Neural cell (in vitro differentiated cells): Measurements from ENCODE around the gene PTPRN2. TPM values are rescaled to one million over a fixed set of nuclear protein-coding genes. Genes with fewer than 3 reads are reported as not detected.

Experiments used
- H2AFZ ChIP-seq: fragments of 200-600, 300-800 bp; sonication (generic), shearing (Covaris generic); 2 replicates; pipeline ENCODE4 v1.6.0; 2014; ENCODE audit warnings: low read depth, mild to moderate bottlenecking, antibody characterized with exemption, low read length, moderate library complexity
- H3F3A ChIP-seq: fragments of 200-600 bp; shearing (Covaris generic); 2 replicates; pipeline ENCODE4 v1.6.1; 2016; ENCODE audit warnings: mild to moderate bottlenecking, moderate library complexity, mixed read lengths, antibody characterized with exemption, low read length; ENCODE audit not compliant: insufficient read depth, poor library complexity, severe bottlenecking
- H3K27ac ChIP-seq: fragments of 200-600, 300-800 bp; sonication (generic), shearing (Covaris generic); 2 replicates; pipeline ENCODE4 v1.5.1; 2014; ENCODE audit warnings: mild to moderate bottlenecking, low read length, moderate library complexity
- H3K27me3 ChIP-seq: fragments of 300-800, 200-600 bp; sonication (generic), shearing (Covaris generic); 2 replicates; pipeline ENCODE4 v1.6.0; 2014; ENCODE audit warnings: mild to moderate bottlenecking, low read depth, low read length, moderate library complexity; ENCODE audit not compliant: insufficient read depth
- H3K36me3 ChIP-seq: fragments of 300-800, 200-600 bp; sonication (generic), shearing (Covaris generic); 2 replicates; pipeline ENCODE4 v1.5.1; 2014; ENCODE audit warnings: mild to moderate bottlenecking, antibody characterized with exemption, low read length, moderate library complexity; ENCODE audit not compliant: insufficient read depth
- H3K4me2 ChIP-seq: fragments of 300-800, 200-600 bp; sonication (generic), shearing (Covaris generic); 2 replicates; pipeline ENCODE4 v1.6.0; 2014; ENCODE audit warnings: mild to moderate bottlenecking, low read length
- H3K4me3 ChIP-seq: fragments of 300-800, 200-600 bp; sonication (generic), shearing (Covaris generic); 2 replicates; pipeline ENCODE4 v1.5.1; 2014; ENCODE audit warnings: mild to moderate bottlenecking, low read length, moderate library complexity
- H3K79me2 ChIP-seq: fragments of 200-600 bp; shearing (Covaris generic); replicated peaks from 2 replicates; pipeline ENCODE4 v1.6.0; 2014; ENCODE audit warnings: mild to moderate bottlenecking, low read length, moderate library complexity; ENCODE audit not compliant: insufficient read depth
- H3K9ac ChIP-seq: fragments of 300-800, 200-600 bp; sonication (generic), shearing (Covaris generic); 2 replicates; pipeline ENCODE4 v1.6.1; 2016; ENCODE audit warnings: mild to moderate bottlenecking, low read length, mixed read lengths
- H3K9me2 ChIP-seq: fragments of 200-600 bp; shearing (Covaris generic); 2 replicates; pipeline ENCODE4 v1.6.1; 2016; ENCODE audit warnings: mild to moderate bottlenecking, low read length, mixed read lengths; ENCODE audit not compliant: insufficient read depth
- H3K9me3 ChIP-seq: fragments of 200-600, 300-800 bp; sonication (generic), shearing (Covaris generic); 2 replicates; pipeline ENCODE4 v1.6.1; 2016; ENCODE audit warnings: mild to moderate bottlenecking, mixed run types, low read length, moderate library complexity, mixed read lengths
- H4K20me1 ChIP-seq: fragments of 200-600 bp; shearing (Covaris generic); 2 replicates; pipeline ENCODE4 v1.6.1; 2016; ENCODE audit warnings: mild to moderate bottlenecking, mixed run types; ENCODE audit not compliant: insufficient read depth
- EP300 ChIP-seq: fragments of 450-650 bp; conservative IDR thresholded peaks from 2 replicates; pipeline ENCODE4 v1.6.1; 2014; ENCODE audit warnings: antibody characterized with exemption, mild to moderate bottlenecking, moderate library complexity; ENCODE audit not compliant: poor library complexity, severe bottlenecking
- EZH2 ChIP-seq: fragments of 200-600, 300-800 bp; shearing (Covaris generic), sonication (generic); IDR thresholded peaks from 2 replicates; pipeline ENCODE4 v1.6.1; 2014; ENCODE audit warnings: antibody characterized with exemption, low read length, borderline replicate concordance, mild to moderate bottlenecking; ENCODE audit not compliant: insufficient read depth, poor library complexity, severe bottlenecking
- MXI1 ChIP-seq: fragments of 450-650 bp; conservative IDR thresholded peaks from 2 replicates; pipeline ENCODE4 v1.6.1; 2014; ENCODE audit warnings: antibody characterized with exemption, mild to moderate bottlenecking; ENCODE audit not compliant: poor library complexity, severe bottlenecking
- POLR2AphosphoS5 ChIP-seq: IDR thresholded peaks from 2 replicates; pipeline ENCODE4 v1.6.1; 2012
- RAD21 ChIP-seq: fragments of 450-650 bp; conservative IDR thresholded peaks from 2 replicates; pipeline ENCODE4 v1.6.1; 2014; ENCODE audit warnings: antibody characterized with exemption, mild to moderate bottlenecking, moderate library complexity
- SMC3 ChIP-seq: fragments of 450-650 bp; conservative IDR thresholded peaks from 2 replicates; pipeline ENCODE4 v1.6.1; 2014; ENCODE audit warnings: antibody characterized with exemption, mild to moderate bottlenecking, moderate library complexity; ENCODE audit not compliant: poor library complexity
- TAF1 ChIP-seq: IDR thresholded peaks from 2 replicates; pipeline ENCODE4 v1.6.1; 2012; ENCODE audit warnings: low read depth
- polyA plus RNA-seq: library from polyadenylated mRNA; depleted of rRNA; stranded (reverse); fragments of >200 nt; gene quantifications from 2 replicates; pipeline ENCODE4 v1.2.3, GENCODE V29; 2014
- TF ChIP-seq, protein P1 (sequence below): IDR thresholded peaks from 2 replicates; pipeline ENCODE4 v1.6.1; 2012; ENCODE audit warnings: borderline replicate concordance
- TF ChIP-seq, protein P2 (sequence below): fragments of 450-650 bp; IDR thresholded peaks from 2 replicates; pipeline ENCODE4 v1.5.1; 2014; ENCODE audit warnings: antibody characterized with exemption, mild to moderate bottlenecking, moderate library complexity; ENCODE audit not compliant: poor library complexity, severe bottlenecking

PTPRN2 gene
- polyA plus RNA-seq, 1 donor from 2014 or later, result 31.0 TPM

DNA sequence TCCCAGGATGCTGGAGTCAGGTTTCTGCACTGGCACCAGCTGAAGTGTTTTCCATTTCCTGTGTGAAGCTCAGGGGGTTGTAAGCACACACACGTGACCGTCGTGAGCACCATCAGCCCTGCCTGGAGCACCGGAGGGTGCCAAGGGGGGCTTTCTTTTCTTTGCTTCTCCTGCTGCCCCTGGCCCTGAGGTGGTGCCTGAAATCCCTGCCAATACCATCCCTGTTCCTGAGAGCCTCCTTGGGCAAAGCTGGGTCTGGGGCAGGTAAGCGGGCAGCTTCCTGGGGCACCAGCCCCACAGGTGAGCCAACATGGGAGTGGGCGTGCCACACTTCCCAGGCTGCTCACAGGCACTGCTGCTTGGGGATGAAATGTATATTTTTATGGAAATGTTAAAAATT is 657.2 kb downstream of the PTPRN2 start:
- Histone ChIP-seq H3K79me2 (no peaks in the 10 kb centered on the region), H3K4me2 (no peak overlapping the region), H3F3A (no peaks in the 10 kb centered on the region), H3K27me3 (no peaks in the 10 kb centered on the region), H3K9me2 (no peaks in the 10 kb centered on the region), H4K20me1 (no peaks in the 10 kb centered on the region), H3K36me3 (no peaks in the 10 kb centered on the region), H2AFZ (no peak overlapping the region), H3K4me3 (no peak overlapping the region), H3K9ac (no peak overlapping the region), H3K27ac (no peak overlapping the region), H3K9me3 (peaks cover 11% of the 10 kb centered on the region)
- TF ChIP-seq, protein P1, sequence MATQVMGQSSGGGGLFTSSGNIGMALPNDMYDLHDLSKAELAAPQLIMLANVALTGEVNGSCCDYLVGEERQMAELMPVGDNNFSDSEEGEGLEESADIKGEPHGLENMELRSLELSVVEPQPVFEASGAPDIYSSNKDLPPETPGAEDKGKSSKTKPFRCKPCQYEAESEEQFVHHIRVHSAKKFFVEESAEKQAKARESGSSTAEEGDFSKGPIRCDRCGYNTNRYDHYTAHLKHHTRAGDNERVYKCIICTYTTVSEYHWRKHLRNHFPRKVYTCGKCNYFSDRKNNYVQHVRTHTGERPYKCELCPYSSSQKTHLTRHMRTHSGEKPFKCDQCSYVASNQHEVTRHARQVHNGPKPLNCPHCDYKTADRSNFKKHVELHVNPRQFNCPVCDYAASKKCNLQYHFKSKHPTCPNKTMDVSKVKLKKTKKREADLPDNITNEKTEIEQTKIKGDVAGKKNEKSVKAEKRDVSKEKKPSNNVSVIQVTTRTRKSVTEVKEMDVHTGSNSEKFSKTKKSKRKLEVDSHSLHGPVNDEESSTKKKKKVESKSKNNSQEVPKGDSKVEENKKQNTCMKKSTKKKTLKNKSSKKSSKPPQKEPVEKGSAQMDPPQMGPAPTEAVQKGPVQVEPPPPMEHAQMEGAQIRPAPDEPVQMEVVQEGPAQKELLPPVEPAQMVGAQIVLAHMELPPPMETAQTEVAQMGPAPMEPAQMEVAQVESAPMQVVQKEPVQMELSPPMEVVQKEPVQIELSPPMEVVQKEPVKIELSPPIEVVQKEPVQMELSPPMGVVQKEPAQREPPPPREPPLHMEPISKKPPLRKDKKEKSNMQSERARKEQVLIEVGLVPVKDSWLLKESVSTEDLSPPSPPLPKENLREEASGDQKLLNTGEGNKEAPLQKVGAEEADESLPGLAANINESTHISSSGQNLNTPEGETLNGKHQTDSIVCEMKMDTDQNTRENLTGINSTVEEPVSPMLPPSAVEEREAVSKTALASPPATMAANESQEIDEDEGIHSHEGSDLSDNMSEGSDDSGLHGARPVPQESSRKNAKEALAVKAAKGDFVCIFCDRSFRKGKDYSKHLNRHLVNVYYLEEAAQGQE, result no peak
- TF ChIP-seq, protein P2, sequence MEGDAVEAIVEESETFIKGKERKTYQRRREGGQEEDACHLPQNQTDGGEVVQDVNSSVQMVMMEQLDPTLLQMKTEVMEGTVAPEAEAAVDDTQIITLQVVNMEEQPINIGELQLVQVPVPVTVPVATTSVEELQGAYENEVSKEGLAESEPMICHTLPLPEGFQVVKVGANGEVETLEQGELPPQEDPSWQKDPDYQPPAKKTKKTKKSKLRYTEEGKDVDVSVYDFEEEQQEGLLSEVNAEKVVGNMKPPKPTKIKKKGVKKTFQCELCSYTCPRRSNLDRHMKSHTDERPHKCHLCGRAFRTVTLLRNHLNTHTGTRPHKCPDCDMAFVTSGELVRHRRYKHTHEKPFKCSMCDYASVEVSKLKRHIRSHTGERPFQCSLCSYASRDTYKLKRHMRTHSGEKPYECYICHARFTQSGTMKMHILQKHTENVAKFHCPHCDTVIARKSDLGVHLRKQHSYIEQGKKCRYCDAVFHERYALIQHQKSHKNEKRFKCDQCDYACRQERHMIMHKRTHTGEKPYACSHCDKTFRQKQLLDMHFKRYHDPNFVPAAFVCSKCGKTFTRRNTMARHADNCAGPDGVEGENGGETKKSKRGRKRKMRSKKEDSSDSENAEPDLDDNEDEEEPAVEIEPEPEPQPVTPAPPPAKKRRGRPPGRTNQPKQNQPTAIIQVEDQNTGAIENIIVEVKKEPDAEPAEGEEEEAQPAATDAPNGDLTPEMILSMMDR, result no peak
- no peak for TF ChIP-seq MXI1
- no peak for TF ChIP-seq SMC3
- no peak for TF ChIP-seq RAD21
- no peak for TF ChIP-seq EZH2
- TF ChIP-seq POLR2AphosphoS5, result no peak
- TF ChIP-seq EP300, result no peak
- TF ChIP-seq TAF1, result no peak

DNA sequence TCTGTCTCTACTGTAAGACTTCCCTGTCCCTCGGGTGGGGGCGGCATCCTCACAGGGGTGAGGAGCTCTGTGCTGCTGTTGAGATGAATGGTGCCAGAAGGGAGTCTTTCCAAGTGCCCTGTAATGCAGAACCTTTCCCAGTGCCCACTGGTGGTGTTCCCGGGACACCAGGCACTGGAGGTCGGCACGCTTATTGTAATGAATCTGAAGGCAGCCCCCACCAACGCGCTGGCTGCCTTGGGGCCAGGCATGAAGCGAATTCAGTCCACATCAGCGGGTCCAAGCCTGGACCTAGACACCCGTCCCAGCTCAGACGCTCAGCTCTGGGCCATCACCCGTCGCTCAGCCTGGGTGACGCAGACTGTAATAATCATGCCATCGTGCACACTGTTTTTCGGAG is 658.0 kb downstream of the PTPRN2 start:
- H2AFZ ChIP-seq, result no peak overlapping the region
- H3K36me3 ChIP-seq, result no peaks in the 10 kb centered on the region
- no peak overlapping the region for H3K27ac ChIP-seq
- TF ChIP-seq TAF1 (no peak), EP300 (no peak), RAD21 (no peak), POLR2AphosphoS5 (no peak), EZH2 (no peak), SMC3 (no peak), MXI1 (no peak)
- TF ChIP-seq, protein P1, result no peak
- TF ChIP-seq, protein P2, result no peak
- H3K4me2 ChIP-seq, result no peak overlapping the region
- H3K27me3 ChIP-seq, result no peaks in the 10 kb centered on the region
- no peaks in the 10 kb centered on the region for H4K20me1 ChIP-seq
- H3K4me3 ChIP-seq, result no peak overlapping the region
- no peaks in the 10 kb centered on the region for H3K79me2 ChIP-seq
- no peaks in the 10 kb centered on the region for H3K9me2 ChIP-seq
- H3K9ac ChIP-seq, result no peak overlapping the region
- H3F3A ChIP-seq, result no peaks in the 10 kb centered on the region
- H3K9me3 ChIP-seq, result peaks cover 3% of the 10 kb centered on the region
